ENCODE data around the gene RRP8. TPM values are rescaled to one million over a fixed set of nuclear protein-coding genes. Genes with fewer than 3 reads are reported as not detected.

The RRP8 gene
- total RNA-seq, 1 experiment from 2014 or later, result 17.8 TPM

GRCh38 chr11:6568191-6568918, 35.1 kb downstream of the RRP8 start:
- Histone ChIP-seq H3K36me3 (ENCODE audit: control insufficient read depth in 1 of 2, insufficient read depth in 2 of 2, low read length in 2 of 2) (no peaks in the 10 kb centered on the region), H3K4me1 (ENCODE audit: control insufficient read depth in 1 of 2, insufficient read depth in 2 of 2, low read length in 2 of 2) (peaks cover 0 to 1% of the 10 kb centered on the region in 2 experiments; a peak in 1 of 4 replicates), H3K9me2 (ENCODE audit: insufficient read depth) (no peaks in the 10 kb centered on the region), H4K20me1 (ENCODE audit: insufficient read depth) (no peaks in the 10 kb centered on the region), H3K27ac (ENCODE audit: low read depth, low read length) (no peak overlapping the region), H2AFZ (ENCODE audit: low read depth, low read length, poor library complexity, severe bottlenecking) (no peak overlapping the region), H3K9ac (ENCODE audit: low read length) (no peak overlapping the region), H3K27me3 (ENCODE audit: insufficient read depth, low read length) (no peaks in the 10 kb centered on the region), H3K9me3 (ENCODE audit: control insufficient read depth in 1 of 2, insufficient read depth in 1 of 2, low read depth in 1 of 2, low read length in 2 of 2) (no peaks in the 10 kb centered on the region), H3K4me2 (ENCODE audit: low read length) (no peak overlapping the region), H3K79me2 (ENCODE audit: insufficient read depth, low read length) (no peaks in the 10 kb centered on the region), H3K4me3 (replicated peaks in 1 of 2; ENCODE audit: low read depth in 1 of 2, low read length in 2 of 2) (no peak overlapping the region)
- ChIA-PET RAD21 (ENCODE audit: low non-redundant PET in 1 of 2, low total read pairs in 2 of 2, uncharacterized antibody in 2 of 2, unreplicated experiment in 2 of 2) (no interaction called here), CTCF (no interaction called here), POLR2A (no interaction called here)
- TF ChIP-seq REST (IDR thresholded peaks at IDR 0.05; ENCODE audit: low read depth) (no peak), CTCF (IDR thresholded peaks at IDR 0.05 in 2 of 3, conservative IDR thresholded peaks at IDR 0.05 in 1 of 3; ENCODE audit: borderline replicate concordance in 1 of 3, insufficient read depth in 1 of 3, low read depth in 2 of 3, low read length in 2 of 3) (peak in 1 of 3 experiments; percentile 16; a peak in 1 of 6 replicates)
- ATAC-seq (peak; percentile 30; the same call in 1 of the 2 replicates), DNase-seq (ENCODE audit: low read depth, low spot score) (no peak)
- no TSS peak for BruUV-seq (replicated peaks)
- intact Hi-C loops (cut with micrococcal nuclease), result no loop called here

All from HCT116 (cell line).